ENCODE measurements around the gene PLXNA4. TPM values are rescaled to one million over a fixed set of nuclear protein-coding genes. Genes with fewer than 3 reads are reported as not detected.

Gene PLXNA4
- total RNA-seq, 1 experiment from 2014 or later, result 0.10 TPM

- no peak for TF ChIP-seq TCF7L2 (IDR thresholded peaks at IDR 0.05; ENCODE audit: low read depth, low read length)
- no peak for TF ChIP-seq POLR2AphosphoS5 (IDR thresholded peaks at IDR 0.05; ENCODE audit: low read depth, low read length)
- TF ChIP-seq SIN3A (IDR thresholded peaks at IDR 0.05; ENCODE audit: borderline replicate concordance, insufficient read depth, low read depth, low read length), result no peak
- no peak for TF ChIP-seq CTCF (IDR thresholded peaks at IDR 0.05)
- TF ChIP-seq REST (IDR thresholded peaks at IDR 0.05; ENCODE audit: insufficient read depth in 1 of 2, low read depth in 2 of 2, low read length in 1 of 2), result no peak
- POLR2A ChIA-PET, result no interaction called here
- Histone ChIP-seq H3K27ac (ENCODE audit: low read length) (no peak overlapping the region), H3K27me3 (ENCODE audit: control insufficient read depth, insufficient read depth, low read length) (peaks cover 3% of the 10 kb centered on the region; the same call in 1 of the 2 replicates), H3K4me3 (ENCODE audit: low read depth in 2 of 2, low read length in 2 of 2) (no peak overlapping the region), H3K4me1 (ENCODE audit: control insufficient read depth, insufficient read depth, low read length) (no peaks in the 10 kb centered on the region), H3K9me3 (ENCODE audit: control insufficient read depth, insufficient read depth, low read depth, low read length) (no peaks in the 10 kb centered on the region), H3K36me3 (ENCODE audit: control insufficient read depth, insufficient read depth, low read length) (no peaks in the 10 kb centered on the region)
- DNase-seq (ENCODE audit: low read depth, low spot score) (no peak), ATAC-seq (no peak)
- in situ Hi-C loops (cut with HindIII; ENCODE audit: low pct_unique_long_range_greater_than_20kb, low sequenced_read_pairs) (no loop called here), intact Hi-C loops (cut with micrococcal nuclease; ENCODE audit: unreplicated experiment) (no loop called here)
- BruUV-seq (replicated peaks), result no TSS peak
- CTCF ChIA-PET, result no interaction called here
These were observed 42.7 kb upstream of the PLXNA4 start for GRCh38 chr7:132618956-132619305.

- intact Hi-C loops (cut with micrococcal nuclease; ENCODE audit: unreplicated experiment) (no loop called here), in situ Hi-C loops (cut with HindIII; ENCODE audit: low pct_unique_long_range_greater_than_20kb, low sequenced_read_pairs) (no loop called here)
- no TSS peak for BruUV-seq (replicated peaks)
- TF ChIP-seq POLR2AphosphoS5 (IDR thresholded peaks at IDR 0.05; ENCODE audit: low read depth, low read length) (no peak), TCF7L2 (IDR thresholded peaks at IDR 0.05; ENCODE audit: low read depth, low read length) (no peak), CTCF (IDR thresholded peaks at IDR 0.05) (no peak), SIN3A (IDR thresholded peaks at IDR 0.05; ENCODE audit: borderline replicate concordance, insufficient read depth, low read depth, low read length) (no peak), REST (IDR thresholded peaks at IDR 0.05; ENCODE audit: insufficient read depth in 1 of 2, low read depth in 2 of 2, low read length in 1 of 2) (no peak)
- CTCF ChIA-PET, result no interaction called here
- Histone ChIP-seq H3K27me3 (ENCODE audit: control insufficient read depth, insufficient read depth, low read length) (peaks cover 3% of the 10 kb centered on the region; the same call in 1 of the 2 replicates), H3K4me3 (ENCODE audit: low read depth in 2 of 2, low read length in 2 of 2) (no peak overlapping the region), H3K27ac (ENCODE audit: low read length) (no peak overlapping the region), H3K9me3 (ENCODE audit: control insufficient read depth, insufficient read depth, low read depth, low read length) (no peaks in the 10 kb centered on the region), H3K4me1 (ENCODE audit: control insufficient read depth, insufficient read depth, low read length) (no peaks in the 10 kb centered on the region), H3K36me3 (ENCODE audit: control insufficient read depth, insufficient read depth, low read length) (no peaks in the 10 kb centered on the region)
- DNase-seq (ENCODE audit: low read depth, low spot score), result no peak
- no peak for ATAC-seq
- POLR2A ChIA-PET, result no interaction called here
These were observed 42.1 kb upstream of the PLXNA4 start for GRCh38 chr7:132618271-132618955.

Data from Panc1 (cell line).